SK-N-MC (cell line): ENCODE measurements around the gene ARHGEF35.
"Not testable (repeated sequence)": the region's sequence is repeated elsewhere in the genome, so short reads cannot be mapped to it uniquely, and the experiment has no call there.

Source experiments
- EZH2 ChIP-seq: fragments of 200-600 bp; sonication (generic); IDR thresholded peaks from one replicate; pipeline ENCODE4 v1.6.1; 2017; ENCODE audit warnings: antibody characterized with exemption
- POLR2AphosphoS5 ChIP-seq: IDR thresholded peaks from 2 replicates; pipeline ENCODE4 v1.6.1; 2012; ENCODE audit warnings: mild to moderate bottlenecking, low read depth, low read length, borderline replicate concordance

DNA sequence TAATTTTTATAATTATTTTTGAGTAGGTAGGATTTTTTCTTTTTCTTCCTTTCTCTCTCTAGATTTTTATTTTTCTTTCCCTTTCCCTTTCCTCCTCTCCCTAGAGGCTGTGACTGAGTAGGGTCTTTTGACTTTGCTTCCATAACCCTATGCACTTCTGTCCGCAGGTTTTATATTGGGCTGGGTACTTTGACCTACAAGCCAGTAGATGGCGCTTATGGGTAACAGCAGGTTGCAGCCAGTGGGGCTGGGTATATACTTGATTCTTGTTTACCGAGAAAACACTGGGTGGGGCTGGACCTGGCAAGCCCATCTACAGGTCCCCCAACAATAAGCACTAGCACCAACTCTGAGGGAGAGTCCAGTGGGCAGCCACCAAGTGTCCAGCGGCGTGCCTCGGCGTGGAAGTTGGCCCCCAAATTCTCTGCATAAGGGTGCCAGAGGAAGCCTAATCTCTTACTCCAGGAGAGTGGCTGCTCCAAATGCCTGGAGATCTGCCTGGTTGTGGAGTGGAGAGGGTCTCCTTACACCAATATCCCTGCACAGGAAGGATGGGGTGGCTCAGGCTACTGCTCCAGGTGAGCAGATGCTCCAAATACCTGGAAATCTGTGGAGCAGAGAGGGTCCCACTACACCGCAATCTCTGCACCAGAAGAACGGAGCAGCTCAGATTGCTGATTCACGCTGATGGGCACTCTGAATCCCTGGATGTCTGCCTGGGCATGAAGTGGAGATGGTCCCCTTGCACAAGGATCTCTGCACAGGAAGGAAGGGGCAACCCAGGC, 17.1 kb downstream of the ARHGEF35 start:
- TF ChIP-seq EZH2, POLR2AphosphoS5: not testable (repeated sequence)
